ENCODE results near the gene ARMC5.

Gene ARMC5

DNA sequence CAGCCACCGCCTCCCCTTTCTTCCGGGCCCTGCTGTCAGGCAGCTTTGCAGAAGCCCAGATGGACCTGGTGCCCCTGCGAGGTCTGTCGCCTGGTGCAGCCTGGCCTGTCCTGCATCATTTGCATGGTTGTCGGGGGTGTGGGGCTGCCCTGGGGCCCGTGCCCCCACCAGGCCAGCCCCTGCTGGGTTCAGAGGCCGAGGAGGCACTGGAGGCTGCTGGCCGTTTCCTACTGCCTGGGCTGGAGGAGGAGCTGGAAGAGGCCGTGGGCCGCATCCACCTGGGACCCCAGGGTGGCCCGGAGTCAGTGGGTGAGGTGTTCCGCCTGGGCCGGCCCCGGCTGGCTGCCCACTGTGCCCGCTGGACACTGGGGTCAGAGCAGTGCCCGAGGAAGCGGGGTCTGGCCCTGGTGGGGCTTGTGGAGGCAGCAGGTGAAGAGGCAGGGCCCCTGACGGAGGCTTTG lies 7.1 kb downstream of the ARMC5 start:
- TF ChIP-seq, protein P1, sequence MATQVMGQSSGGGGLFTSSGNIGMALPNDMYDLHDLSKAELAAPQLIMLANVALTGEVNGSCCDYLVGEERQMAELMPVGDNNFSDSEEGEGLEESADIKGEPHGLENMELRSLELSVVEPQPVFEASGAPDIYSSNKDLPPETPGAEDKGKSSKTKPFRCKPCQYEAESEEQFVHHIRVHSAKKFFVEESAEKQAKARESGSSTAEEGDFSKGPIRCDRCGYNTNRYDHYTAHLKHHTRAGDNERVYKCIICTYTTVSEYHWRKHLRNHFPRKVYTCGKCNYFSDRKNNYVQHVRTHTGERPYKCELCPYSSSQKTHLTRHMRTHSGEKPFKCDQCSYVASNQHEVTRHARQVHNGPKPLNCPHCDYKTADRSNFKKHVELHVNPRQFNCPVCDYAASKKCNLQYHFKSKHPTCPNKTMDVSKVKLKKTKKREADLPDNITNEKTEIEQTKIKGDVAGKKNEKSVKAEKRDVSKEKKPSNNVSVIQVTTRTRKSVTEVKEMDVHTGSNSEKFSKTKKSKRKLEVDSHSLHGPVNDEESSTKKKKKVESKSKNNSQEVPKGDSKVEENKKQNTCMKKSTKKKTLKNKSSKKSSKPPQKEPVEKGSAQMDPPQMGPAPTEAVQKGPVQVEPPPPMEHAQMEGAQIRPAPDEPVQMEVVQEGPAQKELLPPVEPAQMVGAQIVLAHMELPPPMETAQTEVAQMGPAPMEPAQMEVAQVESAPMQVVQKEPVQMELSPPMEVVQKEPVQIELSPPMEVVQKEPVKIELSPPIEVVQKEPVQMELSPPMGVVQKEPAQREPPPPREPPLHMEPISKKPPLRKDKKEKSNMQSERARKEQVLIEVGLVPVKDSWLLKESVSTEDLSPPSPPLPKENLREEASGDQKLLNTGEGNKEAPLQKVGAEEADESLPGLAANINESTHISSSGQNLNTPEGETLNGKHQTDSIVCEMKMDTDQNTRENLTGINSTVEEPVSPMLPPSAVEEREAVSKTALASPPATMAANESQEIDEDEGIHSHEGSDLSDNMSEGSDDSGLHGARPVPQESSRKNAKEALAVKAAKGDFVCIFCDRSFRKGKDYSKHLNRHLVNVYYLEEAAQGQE (IDR thresholded peaks at IDR 0.05; ENCODE audit: insufficient read depth in 1 of 2, low read depth in 2 of 2, low read length in 2 of 2) = no peak
- TF ChIP-seq FOXP2 (optimal IDR thresholded peaks at IDR 0.05; ENCODE audit: borderline replicate concordance, extremely low read depth, extremely low read length, insufficient read depth) (no peak), POLR2AphosphoS5 (IDR thresholded peaks at IDR 0.05; ENCODE audit: low read depth, low read length) (no peak), SIN3A (IDR thresholded peaks at IDR 0.05; ENCODE audit: borderline replicate concordance, insufficient read depth, low read length) (no peak), TAF1 (IDR thresholded peaks at IDR 0.05; ENCODE audit: borderline replicate concordance, insufficient read depth, low read length) (no peak)

DNA sequence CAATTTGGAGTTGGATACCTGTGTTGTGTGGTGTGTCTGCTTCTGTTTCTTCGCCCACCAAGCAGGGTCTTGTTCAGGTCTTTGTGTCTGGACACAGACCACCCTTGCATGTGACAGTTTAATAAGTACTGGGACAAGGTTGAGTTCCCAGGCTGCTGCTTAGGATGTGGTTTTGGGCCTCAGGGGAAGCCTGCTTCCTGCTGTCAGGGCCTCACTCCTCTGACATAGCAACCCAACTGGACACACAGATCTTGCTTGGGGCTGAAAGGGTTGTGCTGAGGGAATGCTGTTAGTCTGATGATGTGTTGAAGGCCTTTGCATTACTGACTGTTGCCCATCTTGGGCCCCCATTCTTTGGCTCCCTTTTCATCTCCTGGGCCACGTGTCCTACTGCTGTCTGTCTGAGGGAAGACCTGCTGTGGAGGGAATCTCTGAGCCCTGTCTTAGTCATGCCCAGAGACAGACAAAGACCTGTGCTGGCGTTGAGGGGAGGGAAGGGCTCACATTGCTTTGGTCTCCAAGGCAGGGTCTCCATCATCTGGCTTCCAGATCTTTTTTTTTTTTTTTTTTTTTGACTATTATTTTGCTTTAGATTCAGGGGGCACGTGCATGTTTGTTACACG lies 8.0 kb downstream of the ARMC5 start:
- no peak for TF ChIP-seq SIN3A (IDR thresholded peaks at IDR 0.05; ENCODE audit: borderline replicate concordance, insufficient read depth, low read length)
- no peak for TF ChIP-seq TAF1 (IDR thresholded peaks at IDR 0.05; ENCODE audit: borderline replicate concordance, insufficient read depth, low read length)
- TF ChIP-seq FOXP2 (optimal IDR thresholded peaks at IDR 0.05; ENCODE audit: borderline replicate concordance, extremely low read depth, extremely low read length, insufficient read depth) = no peak
- TF ChIP-seq, protein P1 (IDR thresholded peaks at IDR 0.05; ENCODE audit: insufficient read depth in 1 of 2, low read depth in 2 of 2, low read length in 2 of 2) = no peak
- TF ChIP-seq POLR2AphosphoS5 (IDR thresholded peaks at IDR 0.05; ENCODE audit: low read depth, low read length) = no peak

DNA sequence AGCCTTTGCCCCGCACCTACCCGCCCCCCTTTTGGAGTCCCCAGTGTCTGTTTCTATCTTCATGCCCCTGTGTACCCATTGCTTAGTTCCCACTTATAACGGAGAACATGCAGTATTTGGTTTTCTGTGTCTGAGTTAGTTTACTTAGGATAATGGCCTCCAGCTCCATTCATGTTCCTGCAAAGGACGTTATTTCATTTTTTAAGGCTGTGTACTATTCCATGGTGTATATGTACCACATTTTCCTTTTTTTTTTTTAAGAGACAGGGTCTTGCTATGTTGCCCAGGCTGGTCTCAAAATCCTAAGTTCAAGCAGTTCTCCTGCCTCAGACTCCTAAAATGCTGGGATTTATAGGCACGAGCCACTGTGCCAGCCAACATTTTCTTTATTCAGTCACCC lies 8.6 kb downstream of the ARMC5 start:
- TF ChIP-seq TAF1 (IDR thresholded peaks at IDR 0.05; ENCODE audit: borderline replicate concordance, insufficient read depth, low read length) (no peak), FOXP2 (optimal IDR thresholded peaks at IDR 0.05; ENCODE audit: borderline replicate concordance, extremely low read depth, extremely low read length, insufficient read depth) (no peak), SIN3A (IDR thresholded peaks at IDR 0.05; ENCODE audit: borderline replicate concordance, insufficient read depth, low read length) (no peak), POLR2AphosphoS5 (IDR thresholded peaks at IDR 0.05; ENCODE audit: low read depth, low read length) (no peak)

DNA sequence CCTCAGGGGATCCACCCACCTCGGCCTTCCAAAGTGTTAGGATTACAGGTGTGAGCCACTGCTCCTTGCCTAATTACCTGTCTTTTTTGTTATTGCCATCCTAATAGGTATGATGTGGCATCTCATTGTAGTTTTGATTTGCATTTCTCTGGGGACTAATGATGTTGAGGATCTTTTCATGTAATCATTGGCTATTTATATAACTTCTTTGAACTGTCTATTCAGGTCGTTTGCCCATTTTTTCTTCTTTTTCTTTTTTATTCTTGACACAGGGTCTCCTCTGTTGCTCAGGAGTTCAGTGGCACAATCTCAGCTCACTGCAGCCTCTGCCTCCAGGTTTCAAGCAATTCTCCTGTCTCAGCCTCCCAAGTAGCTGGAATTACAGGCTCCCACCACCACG lies 11.3 kb downstream of the ARMC5 start:
- TF ChIP-seq TAF1 (IDR thresholded peaks at IDR 0.05; ENCODE audit: borderline replicate concordance, insufficient read depth, low read length) (no peak), FOXP2 (optimal IDR thresholded peaks at IDR 0.05; ENCODE audit: borderline replicate concordance, extremely low read depth, extremely low read length, insufficient read depth) (no peak), SIN3A (IDR thresholded peaks at IDR 0.05; ENCODE audit: borderline replicate concordance, insufficient read depth, low read length) (no peak), POLR2AphosphoS5 (IDR thresholded peaks at IDR 0.05; ENCODE audit: low read depth, low read length) (no peak)
- TF ChIP-seq, protein P1 (IDR thresholded peaks at IDR 0.05; ENCODE audit: insufficient read depth in 1 of 2, low read depth in 2 of 2, low read length in 2 of 2) = no peak

DNA sequence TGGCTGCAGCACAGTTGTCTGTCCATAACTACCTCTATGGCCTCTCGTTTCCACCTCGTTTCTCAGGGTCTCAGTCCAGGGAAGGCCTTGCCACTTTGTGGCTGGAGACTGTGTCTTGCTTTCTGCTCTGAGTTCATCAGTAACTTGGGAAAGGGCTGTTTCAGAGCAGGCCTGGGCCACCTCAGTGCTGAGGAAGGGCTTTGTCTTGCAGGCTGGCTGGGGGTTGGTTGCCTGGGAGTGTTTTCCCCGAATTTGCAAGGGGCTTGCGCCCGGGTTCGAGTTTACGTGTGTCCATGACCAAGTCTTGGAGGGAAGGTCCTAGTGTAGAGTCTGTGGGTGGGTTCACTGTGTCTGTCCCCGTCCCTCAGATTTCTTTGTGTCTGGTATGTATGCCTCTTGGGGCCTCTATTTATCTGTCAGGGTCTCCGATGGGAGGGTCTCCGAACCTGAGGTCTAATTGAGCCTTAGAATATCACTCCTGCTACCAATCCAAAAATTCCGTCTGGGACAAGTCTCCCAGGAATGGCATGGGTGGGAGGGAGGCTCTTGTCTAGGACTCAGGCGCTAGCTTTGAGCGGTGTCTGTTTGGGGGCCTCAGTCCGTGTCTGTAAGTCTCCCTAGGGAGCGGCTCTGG lies 12.1 kb downstream of the ARMC5 start:
- TF ChIP-seq POLR2AphosphoS5 (IDR thresholded peaks at IDR 0.05; ENCODE audit: low read depth, low read length) = no peak
- TF ChIP-seq SIN3A (IDR thresholded peaks at IDR 0.05; ENCODE audit: borderline replicate concordance, insufficient read depth, low read length) = no peak
- TF ChIP-seq FOXP2 (optimal IDR thresholded peaks at IDR 0.05; ENCODE audit: borderline replicate concordance, extremely low read depth, extremely low read length, insufficient read depth) = no peak
- no peak for TF ChIP-seq TAF1 (IDR thresholded peaks at IDR 0.05; ENCODE audit: borderline replicate concordance, insufficient read depth, low read length)
- TF ChIP-seq, protein P1 (IDR thresholded peaks at IDR 0.05; ENCODE audit: insufficient read depth in 1 of 2, low read depth in 2 of 2, low read length in 2 of 2) = no peak

Data from PFSK-1 (cell line).